Neural cell (in vitro differentiated cells): ENCODE results near the gene IDH3B. TPM values are rescaled to one million over a fixed set of nuclear protein-coding genes. Genes with fewer than 3 reads are reported as not detected.
A peak's percentile ranks its signal among the peaks of the same experiment; 100 is the strongest.

ENCODE experiments used
- H2AFZ ChIP-seq: fragments of 200-600, 300-800 bp; sonication (generic), shearing (Covaris generic); 2 replicates; pipeline ENCODE4 v1.6.0; 2014; ENCODE audit warnings: low read depth, mild to moderate bottlenecking, antibody characterized with exemption, low read length, moderate library complexity
- H3F3A ChIP-seq: fragments of 200-600 bp; shearing (Covaris generic); 2 replicates; pipeline ENCODE4 v1.6.1; 2016; ENCODE audit warnings: mild to moderate bottlenecking, moderate library complexity, mixed read lengths, antibody characterized with exemption, low read length; ENCODE audit not compliant: insufficient read depth, poor library complexity, severe bottlenecking
- H3K27ac ChIP-seq: fragments of 200-600, 300-800 bp; sonication (generic), shearing (Covaris generic); 2 replicates; pipeline ENCODE4 v1.5.1; 2014; ENCODE audit warnings: mild to moderate bottlenecking, low read length, moderate library complexity
- H3K27me3 ChIP-seq: fragments of 300-800, 200-600 bp; sonication (generic), shearing (Covaris generic); 2 replicates; pipeline ENCODE4 v1.6.0; 2014; ENCODE audit warnings: mild to moderate bottlenecking, low read depth, low read length, moderate library complexity; ENCODE audit not compliant: insufficient read depth
- H3K36me3 ChIP-seq: fragments of 300-800, 200-600 bp; sonication (generic), shearing (Covaris generic); 2 replicates; pipeline ENCODE4 v1.5.1; 2014; ENCODE audit warnings: mild to moderate bottlenecking, antibody characterized with exemption, low read length, moderate library complexity; ENCODE audit not compliant: insufficient read depth
- H3K4me2 ChIP-seq: fragments of 300-800, 200-600 bp; sonication (generic), shearing (Covaris generic); 2 replicates; pipeline ENCODE4 v1.6.0; 2014; ENCODE audit warnings: mild to moderate bottlenecking, low read length
- H3K4me3 ChIP-seq: fragments of 300-800, 200-600 bp; sonication (generic), shearing (Covaris generic); 2 replicates; pipeline ENCODE4 v1.5.1; 2014; ENCODE audit warnings: mild to moderate bottlenecking, low read length, moderate library complexity
- H3K79me2 ChIP-seq: fragments of 200-600 bp; shearing (Covaris generic); replicated peaks from 2 replicates; pipeline ENCODE4 v1.6.0; 2014; ENCODE audit warnings: mild to moderate bottlenecking, low read length, moderate library complexity; ENCODE audit not compliant: insufficient read depth
- H3K9ac ChIP-seq: fragments of 300-800, 200-600 bp; sonication (generic), shearing (Covaris generic); 2 replicates; pipeline ENCODE4 v1.6.1; 2016; ENCODE audit warnings: mild to moderate bottlenecking, low read length, mixed read lengths
- H3K9me2 ChIP-seq: fragments of 200-600 bp; shearing (Covaris generic); 2 replicates; pipeline ENCODE4 v1.6.1; 2016; ENCODE audit warnings: mild to moderate bottlenecking, low read length, mixed read lengths; ENCODE audit not compliant: insufficient read depth
- H3K9me3 ChIP-seq: fragments of 200-600, 300-800 bp; sonication (generic), shearing (Covaris generic); 2 replicates; pipeline ENCODE4 v1.6.1; 2016; ENCODE audit warnings: mild to moderate bottlenecking, mixed run types, low read length, moderate library complexity, mixed read lengths
- H4K20me1 ChIP-seq: fragments of 200-600 bp; shearing (Covaris generic); 2 replicates; pipeline ENCODE4 v1.6.1; 2016; ENCODE audit warnings: mild to moderate bottlenecking, mixed run types; ENCODE audit not compliant: insufficient read depth
- CTCF ChIP-seq: fragments of 450-650 bp; IDR thresholded peaks from 2 replicates; pipeline ENCODE4 v1.5.1; 2014; ENCODE audit warnings: antibody characterized with exemption, mild to moderate bottlenecking, moderate library complexity; ENCODE audit not compliant: poor library complexity, severe bottlenecking
- EP300 ChIP-seq: fragments of 450-650 bp; conservative IDR thresholded peaks from 2 replicates; pipeline ENCODE4 v1.6.1; 2014; ENCODE audit warnings: antibody characterized with exemption, mild to moderate bottlenecking, moderate library complexity; ENCODE audit not compliant: poor library complexity, severe bottlenecking
- EZH2 ChIP-seq: fragments of 200-600, 300-800 bp; shearing (Covaris generic), sonication (generic); IDR thresholded peaks from 2 replicates; pipeline ENCODE4 v1.6.1; 2014; ENCODE audit warnings: antibody characterized with exemption, low read length, borderline replicate concordance, mild to moderate bottlenecking; ENCODE audit not compliant: insufficient read depth, poor library complexity, severe bottlenecking
- MXI1 ChIP-seq: fragments of 450-650 bp; conservative IDR thresholded peaks from 2 replicates; pipeline ENCODE4 v1.6.1; 2014; ENCODE audit warnings: antibody characterized with exemption, mild to moderate bottlenecking; ENCODE audit not compliant: poor library complexity, severe bottlenecking
- POLR2AphosphoS5 ChIP-seq: IDR thresholded peaks from 2 replicates; pipeline ENCODE4 v1.6.1; 2012
- RAD21 ChIP-seq: fragments of 450-650 bp; conservative IDR thresholded peaks from 2 replicates; pipeline ENCODE4 v1.6.1; 2014; ENCODE audit warnings: antibody characterized with exemption, mild to moderate bottlenecking, moderate library complexity
- REST ChIP-seq: IDR thresholded peaks from 2 replicates; pipeline ENCODE4 v1.6.1; 2012; ENCODE audit warnings: borderline replicate concordance
- SMC3 ChIP-seq: fragments of 450-650 bp; conservative IDR thresholded peaks from 2 replicates; pipeline ENCODE4 v1.6.1; 2014; ENCODE audit warnings: antibody characterized with exemption, mild to moderate bottlenecking, moderate library complexity; ENCODE audit not compliant: poor library complexity
- TAF1 ChIP-seq: IDR thresholded peaks from 2 replicates; pipeline ENCODE4 v1.6.1; 2012; ENCODE audit warnings: low read depth
- polyA minus RNA-seq: library from RNA; depleted of rRNA, polyadenylated mRNA; stranded (reverse); fragments of >200 nt; gene quantifications from 2 replicates; pipeline ENCODE4 v1.2.3, GENCODE V29; 2014
- polyA plus RNA-seq: library from polyadenylated mRNA; depleted of rRNA; stranded (reverse); fragments of >200 nt; gene quantifications from 2 replicates; pipeline ENCODE4 v1.2.3, GENCODE V29; 2014

Gene IDH3B
- 296 and 307 TPM in 2 replicates for polyA plus RNA-seq
- polyA minus RNA-seq, result 93.0 and 101 TPM in 2 replicates

GRCh38 chr20:2663887-2664719 is at the start of gene IDH3B:
Gene IDH3B (minus strand): TSS chr20:2664216. CDS start chr20:2664188, 28 bp downstream.
- peak within 1 kb of the TSS; percentile 81 for H3K9ac ChIP-seq
- no peaks in the 10 kb centered on the region for H3K9me2 ChIP-seq
- H3K4me3 ChIP-seq, result peak within 1 kb of the TSS; percentile 82
- H3K79me2 ChIP-seq, result peaks cover 7% of the 10 kb centered on the region
- peaks cover 5% of the 10 kb centered on the region for H3F3A ChIP-seq
- peak within 1 kb of the TSS; percentile 94 for H3K27ac ChIP-seq
- H3K36me3 ChIP-seq, result no peaks in the 10 kb centered on the region
- H3K27me3 ChIP-seq, result peaks cover 12% of the 10 kb centered on the region
- H4K20me1 ChIP-seq, result no peaks in the 10 kb centered on the region
- TF ChIP-seq SMC3, result peak; percentile 37
- TF ChIP-seq RAD21, result no peak
- TF ChIP-seq CTCF, result no peak
- peak; percentile 64 for TF ChIP-seq TAF1
- peak; percentile 93 for TF ChIP-seq POLR2AphosphoS5
- peak; percentile 73 for TF ChIP-seq REST
- peak; percentile 88 for TF ChIP-seq MXI1
- TF ChIP-seq EP300, result peak; percentile 75
- TF ChIP-seq EZH2, result no peak
- peak within 1 kb of the TSS; percentile 66 for H2AFZ ChIP-seq
- H3K9me3 ChIP-seq, result no peaks in the 10 kb centered on the region
- H3K4me2 ChIP-seq, result peak within 1 kb of the TSS; percentile 98

- H2AFZ ChIP-seq, result no peak overlapping the region
- no peaks in the 10 kb centered on the region for H3K79me2 ChIP-seq
- H3K36me3 ChIP-seq, result no peaks in the 10 kb centered on the region
- H4K20me1 ChIP-seq, result no peaks in the 10 kb centered on the region
- no peak overlapping the region for H3K9ac ChIP-seq
- no peaks in the 10 kb centered on the region for H3K9me3 ChIP-seq
- no peaks in the 10 kb centered on the region for H3K27me3 ChIP-seq
- TF ChIP-seq SMC3, result no peak
- TF ChIP-seq TAF1, result no peak
- no peak for TF ChIP-seq EZH2
- TF ChIP-seq REST, result no peak
- TF ChIP-seq POLR2AphosphoS5, result no peak
- TF ChIP-seq MXI1, result no peak
- no peak for TF ChIP-seq RAD21
- TF ChIP-seq CTCF, result no peak
- no peak for TF ChIP-seq EP300
- H3F3A ChIP-seq, result no peaks in the 10 kb centered on the region
- H3K4me3 ChIP-seq, result no peak overlapping the region
- no peak overlapping the region for H3K4me2 ChIP-seq
- H3K27ac ChIP-seq, result no peak overlapping the region
- H3K9me2 ChIP-seq, result no peaks in the 10 kb centered on the region
Observed at GRCh38 chr20:2713285-2713684, 49.3 kb upstream of the IDH3B start.
